ENCODE results near the gene IQCF6. TPM values are rescaled to one million over a fixed set of nuclear protein-coding genes. Genes with fewer than 3 reads are reported as not detected.

The IQCF6 gene
- not detected in 2 replicates for total RNA-seq (2014; rRNA removed; shearing (Covaris generic); ENCODE audit: low replicate concordance)

DNA sequence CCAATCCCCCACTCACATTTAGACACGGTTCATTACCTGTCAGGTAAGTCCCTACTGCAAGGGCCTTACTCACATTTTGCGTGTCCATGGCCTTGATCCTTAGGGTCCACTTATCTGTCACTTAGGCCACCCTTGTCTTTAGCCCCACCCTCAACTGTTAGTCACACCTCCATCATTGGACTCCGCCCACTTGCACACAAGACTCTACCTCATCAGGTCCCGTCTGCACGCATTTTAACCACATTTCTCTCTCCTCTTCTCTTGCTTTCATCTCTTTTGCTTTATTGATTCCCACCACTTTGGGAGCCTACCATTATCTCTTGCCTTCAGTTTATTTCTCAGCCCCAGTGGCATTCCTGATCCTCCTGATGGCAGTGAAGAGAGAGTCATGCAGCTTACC lies at the start of gene IQCF6:
Gene IQCF6 (minus strand): TSS at position 101 of the 400 bp plus-strand sequence. CDS start 13 bp downstream, at position 88.
- Histone ChIP-seq H3K27me3 (no peaks in the 10 kb centered on the region; the same call in 1 of the 2 replicates), H3K4me3 (no peak within 1 kb of the TSS), H3K9me3 (no peaks in the 10 kb centered on the region), H3K36me3 (no peaks in the 10 kb centered on the region)
- DNase-seq, result no peak

GRCh38 chr3:51828297-51828696 lies 49.3 kb upstream of the IQCF6 start:
- no peaks in the 10 kb centered on the region for H3K36me3 ChIP-seq

GRCh38 chr3:51819709-51820406 lies 40.8 kb upstream of the IQCF6 start:
- Histone ChIP-seq H3K4me3 (no peak overlapping the region), H3K27me3 (no peaks in the 10 kb centered on the region), H3K36me3 (no peaks in the 10 kb centered on the region), H3K9me3 (no peaks in the 10 kb centered on the region)
- peak; percentile 4 for DNase-seq

More at GRCh38 chr3:51828297-51828696, 49.3 kb upstream of the IQCF6 start:
- DNase-seq, result no peak
- no peaks in the 10 kb centered on the region for H3K27me3 ChIP-seq
- no peak overlapping the region for H3K4me3 ChIP-seq
- 0 out of 2 replicates have a peak, but pooled peaks cover 3% of the 10 kb centered on the region for H3K9me3 ChIP-seq

DNA sequence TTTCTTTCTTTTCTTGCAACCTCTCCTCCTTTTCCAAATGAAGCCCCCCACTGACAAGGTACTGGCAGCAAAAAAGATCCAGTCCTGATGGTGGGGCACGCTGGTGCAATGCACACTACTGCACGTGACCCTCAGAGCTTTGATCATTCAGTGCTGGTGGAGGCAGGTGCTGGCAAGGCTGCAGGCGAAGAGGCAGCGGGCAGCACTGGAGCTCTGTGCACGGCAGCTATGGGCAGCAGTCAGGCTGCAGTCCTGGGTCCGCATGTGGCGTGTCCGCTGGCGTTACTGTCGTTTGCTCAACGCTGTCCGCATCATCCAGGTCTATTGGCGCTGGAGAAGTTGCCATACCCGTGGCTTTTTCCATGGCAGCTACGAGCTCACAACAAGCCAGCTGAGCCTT lies 40.1 kb upstream of the IQCF6 start:
- DNase-seq, result no peak
- Histone ChIP-seq H3K4me3 (no peak overlapping the region), H3K27me3 (no peaks in the 10 kb centered on the region), H3K36me3 (no peaks in the 10 kb centered on the region), H3K9me3 (no peaks in the 10 kb centered on the region)

GRCh38 chr3:51817375-51817774 lies 38.3 kb upstream of the IQCF6 start:
- Histone ChIP-seq H3K9me3 (no peaks in the 10 kb centered on the region), H3K4me3 (no peak overlapping the region), H3K36me3 (no peaks in the 10 kb centered on the region), H3K27me3 (no peaks in the 10 kb centered on the region)
- DNase-seq, result no peak

- DNase-seq, result no peak
- no peak overlapping the region for H3K4me3 ChIP-seq
- no peaks in the 10 kb centered on the region for H3K27me3 ChIP-seq
- no peaks in the 10 kb centered on the region for H3K9me3 ChIP-seq
- H3K36me3 ChIP-seq, result no peaks in the 10 kb centered on the region
These were observed 37.7 kb upstream of the IQCF6 start for GRCh38 chr3:51816723-51817122.

DNA sequence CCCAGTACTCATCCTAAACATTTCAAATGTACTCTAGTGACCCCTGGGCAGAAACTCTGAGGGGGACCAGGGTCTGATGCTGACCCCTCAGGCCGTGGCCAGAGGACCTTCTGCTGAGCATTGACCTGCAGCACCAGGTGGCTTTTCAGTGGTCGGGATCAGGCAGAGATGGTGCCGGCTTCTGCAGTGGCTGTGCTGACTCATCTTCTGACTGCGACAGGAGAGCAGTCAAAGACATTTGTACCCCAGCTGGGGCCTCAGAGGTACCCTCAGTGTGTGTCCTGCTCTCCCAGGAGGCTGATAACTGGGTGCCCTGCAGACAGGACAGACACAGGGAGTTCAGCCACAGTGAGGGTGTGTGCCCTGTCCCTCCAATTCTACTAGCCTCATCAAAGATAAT lies 36.6 kb upstream of the IQCF6 start:
- no peaks in the 10 kb centered on the region for H3K27me3 ChIP-seq
- H3K36me3 ChIP-seq, result no peaks in the 10 kb centered on the region
- no peaks in the 10 kb centered on the region for H3K9me3 ChIP-seq
- no peak for DNase-seq
- no peak overlapping the region for H3K4me3 ChIP-seq

- Histone ChIP-seq H3K9me3 (no peaks in the 10 kb centered on the region), H3K4me3 (no peak overlapping the region), H3K27me3 (no peaks in the 10 kb centered on the region), H3K36me3 (no peaks in the 10 kb centered on the region)
- DNase-seq, result no peak
These were observed 35.0 kb upstream of the IQCF6 start for GRCh38 chr3:51814034-51814433.

GRCh38 chr3:51813539-51813938 lies 34.5 kb upstream of the IQCF6 start:
- peak; percentile 3 for DNase-seq
- Histone ChIP-seq H3K9me3 (no peaks in the 10 kb centered on the region), H3K36me3 (no peaks in the 10 kb centered on the region), H3K4me3 (no peak overlapping the region), H3K27me3 (no peaks in the 10 kb centered on the region)

DNA sequence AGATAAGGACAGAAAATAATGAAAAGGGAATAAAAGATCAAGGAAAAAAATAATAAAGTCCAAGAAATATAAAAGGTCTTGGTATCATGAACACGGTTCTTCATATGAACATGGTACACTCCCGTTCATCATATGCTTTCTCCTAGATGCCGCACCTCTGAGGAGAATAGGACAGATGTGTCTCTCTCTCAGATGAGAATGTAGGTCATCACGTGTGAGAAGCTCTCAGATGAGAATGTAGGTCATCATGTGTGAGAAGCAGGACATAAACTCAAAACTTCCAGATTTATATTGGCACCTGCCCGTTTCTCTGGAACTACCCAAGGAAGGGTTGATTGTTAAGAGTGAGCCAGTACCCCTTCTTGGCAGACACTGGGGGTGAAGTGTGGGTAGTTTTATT lies 29.9 kb upstream of the IQCF6 start:
- H3K4me3 ChIP-seq, result no peak overlapping the region
- H3K36me3 ChIP-seq, result no peaks in the 10 kb centered on the region
- peaks cover 3% of the 10 kb centered on the region; the same call in 1 of the 2 replicates for H3K9me3 ChIP-seq
- no peak for DNase-seq
- no peaks in the 10 kb centered on the region for H3K27me3 ChIP-seq

GRCh38 chr3:51802106-51802703 lies 23.2 kb upstream of the IQCF6 start:
- Histone ChIP-seq H3K27me3 (no peaks in the 10 kb centered on the region), H3K4me3 (no peak overlapping the region), H3K36me3 (no peaks in the 10 kb centered on the region), H3K9me3 (no peaks in the 10 kb centered on the region)
- DNase-seq, result no peak

- Histone ChIP-seq H3K36me3 (no peaks in the 10 kb centered on the region), H3K27me3 (no peaks in the 10 kb centered on the region), H3K9me3 (no peaks in the 10 kb centered on the region), H3K4me3 (no peak overlapping the region)
- DNase-seq, result no peak
These were observed 21.7 kb upstream of the IQCF6 start for GRCh38 chr3:51800750-51801125.

DNA sequence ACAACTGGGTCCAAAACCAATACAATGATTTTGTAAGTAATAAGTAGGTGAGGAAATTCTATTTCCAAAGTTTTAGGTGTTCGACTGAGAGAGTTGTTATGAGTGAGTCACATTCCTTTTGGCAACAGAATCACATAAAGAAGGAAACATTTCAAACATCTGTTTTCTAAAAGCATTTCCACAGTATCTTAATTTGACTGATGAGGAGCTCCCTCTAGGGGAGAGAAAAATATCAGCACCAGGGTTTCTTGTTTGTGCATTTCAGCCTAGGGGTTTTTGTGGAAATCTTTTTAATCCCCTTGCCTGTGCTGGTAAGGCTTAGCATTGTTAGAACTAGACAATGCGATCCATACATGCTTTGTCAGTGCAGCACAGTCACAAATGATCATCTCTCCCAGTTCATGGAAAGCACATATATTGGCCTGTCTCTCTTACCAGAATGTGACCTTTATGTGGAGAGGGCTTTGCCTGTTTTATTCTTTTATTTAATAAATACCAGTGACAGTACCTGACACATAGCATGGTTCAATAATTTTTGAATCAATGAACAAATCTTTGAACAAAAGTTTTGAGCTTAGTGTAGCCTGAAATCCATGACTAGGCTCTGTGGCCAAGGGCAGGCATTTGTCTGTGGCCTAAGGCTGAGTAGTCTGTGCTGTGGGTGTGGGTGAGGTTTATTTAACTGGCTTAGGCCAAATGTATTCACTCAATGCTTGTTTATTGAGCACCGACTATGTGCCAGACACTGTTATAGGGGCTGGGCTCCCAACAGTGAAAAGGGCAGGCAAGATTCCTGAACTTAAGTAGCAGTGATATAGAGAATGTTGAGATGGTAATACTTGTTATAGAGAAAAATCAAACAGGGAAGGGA lies 21.1 kb upstream of the IQCF6 start:
- Histone ChIP-seq H3K27me3 (no peaks in the 10 kb centered on the region), H3K9me3 (no peaks in the 10 kb centered on the region), H3K4me3 (no peak overlapping the region), H3K36me3 (no peaks in the 10 kb centered on the region)
- DNase-seq, result no peak

GRCh38 chr3:51798411-51798963 lies 19.4 kb upstream of the IQCF6 start:
- H3K4me3 ChIP-seq, result no peak overlapping the region
- H3K36me3 ChIP-seq, result no peaks in the 10 kb centered on the region
- H3K9me3 ChIP-seq, result no peaks in the 10 kb centered on the region
- H3K27me3 ChIP-seq, result no peaks in the 10 kb centered on the region
- no peak for DNase-seq

- no peaks in the 10 kb centered on the region for H3K36me3 ChIP-seq
- H3K27me3 ChIP-seq, result no peaks in the 10 kb centered on the region
- H3K4me3 ChIP-seq, result no peak overlapping the region
- no peaks in the 10 kb centered on the region for H3K9me3 ChIP-seq
- no peak for DNase-seq
These were observed 17.8 kb upstream of the IQCF6 start for GRCh38 chr3:51796854-51797253.

GRCh38 chr3:51794206-51794605 lies 15.2 kb upstream of the IQCF6 start:
- H3K27me3 ChIP-seq, result no peaks in the 10 kb centered on the region
- DNase-seq, result no peak
- H3K4me3 ChIP-seq, result no peak overlapping the region
- H3K9me3 ChIP-seq, result no peaks in the 10 kb centered on the region
- H3K36me3 ChIP-seq, result no peaks in the 10 kb centered on the region

DNA sequence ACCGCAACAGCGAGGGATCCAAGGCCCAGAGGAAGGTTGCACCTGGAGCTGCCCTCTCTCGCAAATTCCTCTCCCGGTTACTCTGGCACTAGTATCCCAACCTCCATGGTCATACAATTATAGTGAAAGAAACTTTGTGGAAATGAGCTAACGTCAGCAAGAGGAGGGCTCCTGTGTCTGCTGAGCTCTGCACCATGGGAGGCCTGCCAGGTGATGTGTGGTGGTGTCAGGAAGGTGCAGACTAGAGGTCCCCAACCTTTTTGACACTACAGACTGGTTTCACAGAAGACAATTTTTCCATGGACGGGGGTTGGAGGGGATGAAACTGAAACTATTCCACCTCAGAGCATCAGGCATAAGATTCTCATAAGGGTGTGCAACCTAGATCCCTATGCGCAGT lies 13.2 kb upstream of the IQCF6 start:
- no peaks in the 10 kb centered on the region for H3K36me3 ChIP-seq
- no peak overlapping the region for H3K4me3 ChIP-seq
- H3K9me3 ChIP-seq, result no peaks in the 10 kb centered on the region
- H3K27me3 ChIP-seq, result no peaks in the 10 kb centered on the region
- no peak for DNase-seq
